ENCODE results near the gene MTX3. TPM values are rescaled to one million over a fixed set of nuclear protein-coding genes. Genes with fewer than 3 reads are reported as not detected.

Gene MTX3
- total and polyA plus RNA-seq, 10 of the 15 experiments (the other 5 are each of a cell fraction or from before 2014, with no cell fraction given) = 1.8 to 18.9 (median 9.3) TPM

GRCh38 chr5:79992891-79993657 is 2.0 kb upstream of the MTX3 start (continued):
- TF ChIP-seq CTCF (IDR thresholded peaks at IDR 0.05 in 2 of 3, conservative IDR thresholded peaks at IDR 0.05 in 1 of 3; ENCODE audit: control insufficient read depth in 2 of 3, extremely low read depth in 1 of 3, insufficient read depth in 1 of 3, low read depth in 3 of 3, low read length in 3 of 3) = no peak
- no peak for TF ChIP-seq NR2F1 (conservative IDR thresholded peaks at IDR 0.05)
- TF ChIP-seq IRF4 (IDR thresholded peaks at IDR 0.05; ENCODE audit: low read depth, low read length) = no peak
- TF ChIP-seq ZNF274 (IDR thresholded peaks at IDR 0.05; ENCODE audit: insufficient read depth, insufficient read length) = no peak
- TF ChIP-seq ASH2L (IDR thresholded peaks at IDR 0.05; ENCODE audit: borderline replicate concordance, low read depth) = no peak
- no peak for TF ChIP-seq CHD2 (IDR thresholded peaks at IDR 0.05; ENCODE audit: borderline replicate concordance, low read depth, low read length)
- TF ChIP-seq ATF2 (IDR thresholded peaks at IDR 0.05; ENCODE audit: low read length) = no peak

GRCh38 chr5:79990205-79990597 is 861 bp downstream of the MTX3 start:
- FAIRE-seq (peak; percentile 90), DNase-seq (ENCODE audit: low read depth, low spot score) (peak; percentile 40), ATAC-seq (peak; percentile 70)
- in situ Hi-C loops (cut with MboI) = no loop called here
- 2% methylated on average over 6 of the region's 6 CpGs for WGBS (ENCODE audit: insufficient coverage, insufficient replicate concordance, low lambda C conversion rate, missing lambda C conversion rate)
- Histone ChIP-seq H2AFZ (ENCODE audit: control insufficient read depth, low read depth, low read length) (peak overlapping the region; percentile 87), H3K27me3 (replicated peaks in 1 of 2; ENCODE audit: control insufficient read depth in 2 of 2, insufficient read depth in 2 of 2, low read length in 1 of 2) (no peaks in the 10 kb centered on the region), H3K27ac (ENCODE audit: control insufficient read depth, insufficient read depth) (peak overlapping the region; percentile 86), H3K4me2 (ENCODE audit: control insufficient read depth, insufficient read depth) (peak overlapping the region; percentile 55), H3K9ac (ENCODE audit: control insufficient read depth, insufficient read depth, low read length) (peak overlapping the region; percentile 88; the same call in 1 of the 2 replicates), H3K79me2 (ENCODE audit: control insufficient read depth, insufficient read depth, low read length) (peaks cover 4% of the 10 kb centered on the region), H3K9me3 (replicated peaks; ENCODE audit: control insufficient read depth, insufficient read depth, low read length) (no peaks in the 10 kb centered on the region), H3K4me3 (peak overlapping the region; percentile 86), H4K20me1 (ENCODE audit: control insufficient read depth, insufficient read depth) (no peaks in the 10 kb centered on the region), H3K36me3 (ENCODE audit: control insufficient read depth in 2 of 2, insufficient read depth in 2 of 2, low read length in 1 of 2) (peaks cover 0 to 9% of the 10 kb centered on the region in 2 experiments; a peak in 1 of 4 replicates), H3K4me1 (ENCODE audit: control insufficient read depth, insufficient read depth, low read length) (peaks cover 4% of the 10 kb centered on the region; the same call in 1 of the 2 replicates)
- ChIA-PET RAD21 (ENCODE audit: unreplicated experiment) (interaction anchor here (0.8 to 1.7 kb wide), 5 partner anchors 10 to 120 kb away, joined by 3 to 9 read pairs (median 4); no protein-coding TSS in a partner anchor), CTCF (interaction anchor here (0.7 to 1.6 kb wide), 4 partner anchors 9 to 317 kb away, joined by 3 to 5 read pairs (median 3); no protein-coding TSS in a partner anchor), POLR2A (interaction anchor here (0.6 kb wide), 1 partner anchor 13 kb away, joined by 3 read pairs; no protein-coding TSS in a partner anchor), SMC1A (ENCODE audit: uncharacterized antibody, unreplicated experiment) (interaction anchor here (0.5 to 1.7 kb wide), 3 partner anchors 8 to 633 kb away, joined by 3 to 4 read pairs (median 3); no protein-coding TSS in a partner anchor)
- TSS peak; percentile 74 for BruUV-seq (replicated peaks)
- intact Hi-C loops (cut with micrococcal nuclease; ENCODE audit: unreplicated experiment) = loop anchor here (2.0 kb wide), 1 partner anchor 93 kb away; no protein-coding TSS in a partner anchor
- TF ChIP-seq RUNX3 (IDR thresholded peaks at IDR 0.05; ENCODE audit: low read length) = peak; percentile 72
- TF ChIP-seq NR2C1 (IDR thresholded peaks at IDR 0.05) = no peak
- no peak for TF ChIP-seq CHD1 (IDR thresholded peaks at IDR 0.05; ENCODE audit: low read depth, low read length)
- TF ChIP-seq SP1 (IDR thresholded peaks at IDR 0.05; ENCODE audit: low read depth, low read length) = no peak
- no peak for TF ChIP-seq MEF2B (IDR thresholded peaks at IDR 0.05; ENCODE audit: partially characterized antibody, poor library complexity, severe bottlenecking)
- peak; percentile 74 for TF ChIP-seq NFIC (IDR thresholded peaks at IDR 0.05; ENCODE audit: low read depth, low read length)
- TF ChIP-seq SPI1 (IDR thresholded peaks at IDR 0.05; ENCODE audit: borderline replicate concordance, insufficient read depth, low read depth, low read length) = no peak
- 0 out of 2 replicates have a peak, but pooled peaks have one; percentile 33 for TF ChIP-seq BCL11A (IDR thresholded peaks at IDR 0.05; ENCODE audit: low read depth, low read length)
- no peak for TF ChIP-seq KLF5 (IDR thresholded peaks at IDR 0.05; ENCODE audit: partially characterized antibody)
- peak; percentile 33; the same call in 1 of the 2 replicates for TF ChIP-seq PML (IDR thresholded peaks at IDR 0.05; ENCODE audit: low read length)
- no peak for TF ChIP-seq POLR2A (IDR thresholded peaks at IDR 0.05; ENCODE audit: low read depth, low read length)
- no peak for TF ChIP-seq NRF1 (conservative IDR thresholded peaks at IDR 0.05; ENCODE audit: low read depth, low read length)
- 0 out of 2 replicates have a peak, but pooled peaks have one; percentile 35 for TF ChIP-seq CREM (IDR thresholded peaks at IDR 0.05; ENCODE audit: low read depth)

Measured in GM12878 (cell line).